ENCODE measurements around the gene KDM6A.
"Not testable (repeated sequence)": the region's sequence is repeated elsewhere in the genome, so short reads cannot be mapped to it uniquely, and the experiment has no call there.

KDM6A gene

DNA sequence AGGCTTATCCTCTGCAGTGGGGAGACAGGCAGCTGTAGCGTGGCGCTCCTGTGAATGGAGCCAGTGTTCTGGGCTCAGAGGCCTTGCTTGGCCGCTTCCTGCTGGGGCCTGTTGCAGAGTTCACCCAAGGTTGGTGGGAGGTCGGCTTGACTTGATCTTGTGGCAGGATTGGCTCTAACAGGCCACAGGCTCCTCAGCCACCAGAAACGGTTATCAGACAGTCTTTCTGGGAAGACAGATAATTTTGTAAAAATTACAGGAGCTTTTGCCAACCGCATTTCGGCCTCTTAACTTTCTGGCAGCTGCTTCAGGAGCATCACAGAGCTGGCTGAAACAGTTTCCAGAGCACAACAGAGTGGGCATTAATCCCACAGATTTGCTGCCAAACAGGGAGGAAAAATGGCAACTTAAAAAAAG is 261.3 kb downstream of the KDM6A start:
- in situ Hi-C loops (cut with HindIII; ENCODE audit: low pct_ligation_motif_present, low pct_unique_long_range_greater_than_20kb, low sequenced_read_pairs): no loop called here
- DNase-seq: no peak

DNA sequence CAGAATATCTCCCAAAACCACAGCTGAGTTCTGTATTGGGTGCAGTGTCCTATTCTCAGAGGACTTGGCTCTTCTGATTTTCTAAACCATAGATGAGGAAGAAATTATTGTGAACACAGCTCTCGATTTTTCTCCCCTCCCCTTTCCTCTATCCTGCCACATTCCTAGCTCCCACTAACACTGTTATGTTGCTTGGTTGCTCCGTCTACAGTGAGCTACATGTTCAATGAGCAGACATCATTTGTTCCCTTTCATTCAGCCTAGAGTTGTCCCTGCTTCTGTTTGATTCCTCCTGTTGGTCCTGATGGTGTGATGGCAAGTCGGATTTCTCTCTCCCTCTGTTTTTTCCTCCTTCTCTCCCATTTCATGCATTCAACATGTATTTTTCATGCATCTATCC is 261.8 kb downstream of the KDM6A start:
- in situ Hi-C loops (cut with HindIII; ENCODE audit: low pct_ligation_motif_present, low pct_unique_long_range_greater_than_20kb, low sequenced_read_pairs): no loop called here

DNA sequence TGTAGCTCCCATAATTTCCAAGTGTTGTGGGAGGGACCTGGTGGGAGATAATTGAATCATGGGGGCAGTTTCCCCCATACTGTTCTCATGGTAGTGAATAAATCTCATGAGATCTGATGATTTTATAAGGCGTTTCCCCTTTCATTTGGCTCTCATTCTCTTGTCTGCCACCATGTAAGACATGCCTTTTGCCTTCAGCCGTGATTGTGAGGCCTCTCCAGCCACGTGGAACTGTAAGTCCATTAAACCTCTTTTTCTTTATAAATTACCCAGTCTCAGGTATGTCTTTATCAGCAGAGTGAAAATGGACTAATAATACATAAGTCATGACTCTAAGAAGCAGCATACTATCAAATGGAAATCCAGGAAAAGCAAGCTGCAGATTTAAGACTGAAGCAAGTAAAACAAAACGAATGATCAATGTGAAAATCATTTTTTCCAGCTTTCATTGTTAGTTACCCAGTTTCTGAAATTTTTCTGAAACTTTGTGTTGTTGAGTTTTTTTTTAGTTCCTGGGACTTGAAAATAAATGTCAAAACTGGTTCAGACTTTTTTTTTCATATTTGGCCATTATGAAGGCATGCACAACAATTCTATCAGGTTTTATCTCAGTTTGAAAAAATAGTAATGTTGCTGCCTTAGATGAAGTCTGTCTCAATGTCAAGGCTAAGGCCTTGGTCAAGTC is 262.5 kb downstream of the KDM6A start:
- in situ Hi-C loops (cut with HindIII; ENCODE audit: low pct_ligation_motif_present, low pct_unique_long_range_greater_than_20kb, low sequenced_read_pairs); DNase-seq: not testable (repeated sequence)

More for the DNA sequence above, 261.8 kb downstream of the KDM6A start:
- no peak for DNase-seq

DNA sequence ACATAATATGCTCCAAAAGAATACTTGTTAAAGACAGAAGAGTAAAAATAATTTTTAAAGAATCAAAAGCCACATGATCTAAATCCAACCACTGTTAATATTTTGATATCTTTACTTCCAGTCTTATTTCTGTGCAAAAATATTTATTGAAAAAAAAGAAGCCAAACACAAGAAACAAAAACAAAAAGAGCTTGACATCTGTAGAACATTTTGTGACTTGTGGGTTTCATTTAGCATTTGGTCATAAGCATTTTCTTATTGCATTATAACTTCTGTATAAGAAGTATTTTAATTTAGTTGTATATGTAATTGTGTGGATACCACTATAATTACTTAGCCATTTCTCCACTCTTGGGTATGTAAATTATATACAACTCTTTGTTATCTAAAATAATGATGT is 264.5 kb downstream of the KDM6A start:
- in situ Hi-C loops (cut with HindIII; ENCODE audit: low pct_ligation_motif_present, low pct_unique_long_range_greater_than_20kb, low sequenced_read_pairs): no loop called here

DNA sequence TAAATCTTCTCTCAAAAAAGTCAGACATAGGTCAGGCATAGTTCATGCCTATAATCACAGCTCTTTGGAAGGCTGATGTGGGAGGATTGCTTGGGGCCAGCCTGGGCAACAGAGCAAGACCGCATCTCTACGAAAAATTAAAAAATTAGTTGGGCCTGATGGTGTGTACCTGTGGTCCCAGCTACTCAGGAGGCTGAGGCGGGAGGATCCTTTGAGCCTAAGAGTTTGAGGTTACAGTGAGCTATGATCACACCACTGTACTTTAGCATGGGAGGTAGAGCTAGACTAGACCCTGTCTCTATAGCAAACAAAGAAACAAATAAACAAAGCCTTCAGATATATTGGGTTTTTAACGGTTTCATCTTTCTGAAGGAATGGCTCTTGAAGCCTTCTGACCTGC is 265.5 kb downstream of the KDM6A start:
- in situ Hi-C loops (cut with HindIII; ENCODE audit: low pct_ligation_motif_present, low pct_unique_long_range_greater_than_20kb, low sequenced_read_pairs): no loop called here
- DNase-seq: no peak

More for the DNA sequence above, 264.5 kb downstream of the KDM6A start:
- no peak for DNase-seq

DNA sequence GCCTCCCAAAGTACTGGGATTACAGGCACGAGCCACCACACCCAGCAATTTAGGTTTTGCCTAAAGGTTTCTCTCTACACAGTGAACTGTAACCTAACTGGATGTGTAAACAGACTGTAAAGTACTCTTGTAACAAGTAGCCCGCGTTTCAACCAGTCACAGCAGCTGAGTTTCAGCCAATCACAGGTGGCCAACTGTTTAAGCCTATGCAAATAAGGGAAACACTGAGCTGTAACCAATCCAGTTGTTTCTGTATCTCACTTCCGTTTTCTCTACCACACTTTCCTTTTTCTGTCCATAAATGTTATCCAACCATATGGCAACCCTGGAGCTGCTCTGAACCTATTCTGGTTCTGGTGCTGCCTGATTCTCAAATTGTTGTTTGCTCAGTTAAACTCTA is 267.8 kb downstream of the KDM6A start:
- in situ Hi-C loops (cut with HindIII; ENCODE audit: low pct_ligation_motif_present, low pct_unique_long_range_greater_than_20kb, low sequenced_read_pairs): no loop called here

DNA sequence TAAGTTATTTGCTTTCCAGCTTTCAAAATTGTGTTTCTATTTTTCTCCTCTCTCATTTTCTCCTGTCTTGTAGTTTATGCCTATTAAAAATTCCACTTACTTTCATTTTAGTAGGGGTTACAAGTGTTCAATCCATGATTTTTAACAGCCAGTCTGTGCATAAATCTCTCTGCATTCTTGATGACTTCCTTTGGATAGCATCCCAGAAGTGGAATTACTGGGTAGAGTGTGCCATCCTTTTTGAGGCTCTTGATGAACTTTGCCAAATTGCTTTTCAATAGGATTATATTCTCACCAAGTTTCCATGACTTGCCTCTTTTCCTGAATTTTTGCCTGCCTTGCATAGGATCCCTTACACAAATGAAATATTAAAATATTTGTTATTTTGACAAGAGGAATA is 269.2 kb downstream of the KDM6A start:
- in situ Hi-C loops (cut with HindIII; ENCODE audit: low pct_ligation_motif_present, low pct_unique_long_range_greater_than_20kb, low sequenced_read_pairs): no loop called here
- DNase-seq: no peak

More for the DNA sequence above, 267.8 kb downstream of the KDM6A start:
- DNase-seq: no peak

DNA sequence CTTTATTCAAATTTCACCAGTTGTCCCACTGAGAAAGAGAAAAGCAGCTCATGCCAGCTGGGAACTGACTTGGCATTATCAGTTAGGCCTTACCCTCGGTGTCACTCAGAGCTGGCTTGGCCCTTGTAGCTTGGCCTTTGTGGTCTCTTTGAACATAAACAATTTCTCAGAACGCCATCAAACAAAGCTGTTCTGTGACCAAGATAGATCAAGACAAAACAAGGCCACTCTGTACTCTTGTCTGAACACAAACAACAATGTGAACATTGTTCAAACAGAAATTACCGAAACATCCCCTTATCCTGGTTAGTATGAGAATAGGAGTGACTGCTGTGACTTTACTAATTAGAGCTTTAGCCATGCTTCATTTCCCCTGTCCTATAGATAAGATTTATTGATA is 270.5 kb downstream of the KDM6A start:
- in situ Hi-C loops (cut with HindIII; ENCODE audit: low pct_ligation_motif_present, low pct_unique_long_range_greater_than_20kb, low sequenced_read_pairs): no loop called here
- no peak for DNase-seq

DNA sequence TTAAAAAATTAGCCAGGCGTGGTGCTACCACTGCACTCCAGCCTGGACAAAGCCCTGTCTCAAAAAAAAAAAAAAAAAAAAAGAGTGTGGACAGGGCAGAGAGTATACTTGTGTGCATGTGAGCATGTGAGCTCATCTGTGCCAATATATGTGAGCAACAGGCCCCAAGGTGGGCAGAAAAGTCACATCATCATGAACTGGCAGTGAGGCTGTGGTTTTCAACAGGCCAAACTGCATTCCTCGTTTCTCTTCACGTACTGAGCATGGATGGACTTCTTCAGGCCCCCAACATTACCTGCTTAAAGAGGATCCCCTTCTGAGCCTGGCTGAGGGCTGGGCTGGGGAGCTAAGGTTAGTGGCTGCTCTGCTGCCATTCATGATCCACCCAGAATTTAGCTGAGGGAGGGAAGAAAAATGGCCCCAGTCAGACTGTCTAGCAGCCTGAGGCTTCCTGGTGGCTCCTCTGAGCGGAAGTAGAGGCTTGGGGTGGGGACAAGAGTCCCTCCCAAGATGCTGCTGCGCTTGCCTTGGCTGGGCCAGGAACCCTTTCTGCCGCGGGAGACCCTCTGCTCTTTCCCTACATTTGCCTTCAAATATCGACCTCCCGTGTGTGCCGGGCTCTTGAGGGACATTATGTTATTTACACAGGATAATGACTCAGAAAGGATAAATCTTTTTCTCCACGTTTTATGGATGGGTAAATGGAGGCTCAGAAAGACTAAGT is 272.7 kb downstream of the KDM6A start:
- no peak for DNase-seq
- in situ Hi-C loops (cut with HindIII; ENCODE audit: low pct_ligation_motif_present, low pct_unique_long_range_greater_than_20kb, low sequenced_read_pairs): no loop called here

DNA sequence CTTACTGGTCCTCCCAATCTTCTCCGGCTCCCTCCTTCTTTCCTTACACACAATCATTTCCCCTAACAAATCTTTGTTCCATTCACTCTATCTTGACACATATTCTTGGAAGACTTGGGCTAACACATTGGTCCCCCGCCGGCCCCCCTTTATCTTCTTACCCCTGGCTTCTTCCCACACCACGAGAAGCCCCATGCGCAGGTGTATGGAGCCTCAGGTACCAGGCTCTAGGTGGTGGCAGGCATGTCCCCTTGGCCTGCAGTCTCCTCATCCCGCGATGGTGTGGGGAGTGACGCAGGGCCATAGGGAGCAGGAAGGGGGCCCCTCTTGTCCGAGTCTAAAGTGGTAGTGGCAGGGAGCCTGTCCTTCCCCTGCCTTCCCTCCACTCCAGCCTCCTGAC is 277.8 kb downstream of the KDM6A start:
- in situ Hi-C loops (cut with HindIII; ENCODE audit: low pct_ligation_motif_present, low pct_unique_long_range_greater_than_20kb, low sequenced_read_pairs): no loop called here
- DNase-seq: no peak

DNA sequence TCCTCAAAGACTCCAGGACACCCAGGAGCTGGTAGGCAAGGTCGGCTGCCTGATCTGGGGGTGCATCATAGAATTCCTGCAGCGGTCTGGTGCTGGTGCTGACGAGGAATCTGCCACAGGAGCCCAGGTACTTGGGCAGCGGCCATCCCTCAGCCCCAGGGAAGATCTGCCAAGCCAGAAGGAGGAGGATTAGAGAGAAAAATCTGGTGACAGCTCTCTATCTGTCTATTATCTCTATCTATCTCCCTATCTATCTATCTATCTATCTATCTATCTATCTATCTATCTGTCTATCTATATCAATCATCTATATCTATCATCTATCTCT is 281.0 kb downstream of the KDM6A start:
- no peak for DNase-seq
- in situ Hi-C loops (cut with HindIII; ENCODE audit: low pct_ligation_motif_present, low pct_unique_long_range_greater_than_20kb, low sequenced_read_pairs): no loop called here

DNA sequence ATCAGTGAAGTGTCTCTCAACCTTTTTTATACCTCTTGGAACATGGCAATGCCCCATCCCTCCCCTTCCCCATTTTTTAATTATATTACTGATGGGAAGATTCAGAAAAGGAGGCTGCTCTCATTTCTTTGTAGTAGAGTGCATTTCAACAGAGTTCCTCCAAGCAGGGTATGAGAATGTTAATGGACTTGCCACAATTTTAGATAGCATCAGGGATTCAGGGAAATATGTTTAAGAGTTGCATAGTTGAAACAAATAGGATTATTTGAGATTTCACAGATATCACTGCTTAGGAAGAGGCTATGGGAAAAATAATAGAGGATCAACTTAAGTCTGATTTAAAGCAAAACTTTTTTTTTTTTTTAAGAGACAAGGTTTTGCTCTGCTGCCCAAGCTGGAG is 281.5 kb downstream of the KDM6A start:
- in situ Hi-C loops (cut with HindIII; ENCODE audit: low pct_ligation_motif_present, low pct_unique_long_range_greater_than_20kb, low sequenced_read_pairs): no loop called here
- DNase-seq: no peak

DNA sequence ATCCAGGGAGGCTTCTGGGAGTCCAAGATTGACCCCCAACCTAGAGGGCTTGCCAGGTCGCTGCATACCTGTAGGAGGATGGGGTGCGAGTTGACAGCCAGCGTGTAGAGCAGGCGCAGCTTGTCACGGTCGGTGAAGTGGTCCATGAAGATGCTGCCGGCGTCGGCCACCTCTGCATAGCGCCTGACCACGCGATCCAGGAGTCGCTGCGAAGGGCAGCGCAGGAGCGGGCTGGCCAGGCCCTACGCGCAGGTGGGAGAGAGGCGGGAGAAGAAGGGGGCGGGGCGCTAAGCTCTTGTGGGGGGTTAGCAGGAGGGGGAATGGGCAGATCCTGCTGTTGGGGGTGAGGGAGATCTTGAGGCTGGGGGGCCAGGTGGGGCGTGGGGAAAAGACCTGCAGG is 284.7 kb downstream of the KDM6A start:
- DNase-seq: no peak
- in situ Hi-C loops (cut with HindIII; ENCODE audit: low pct_ligation_motif_present, low pct_unique_long_range_greater_than_20kb, low sequenced_read_pairs): no loop called here
